Colon (tissue), 2 donors: Measurements from ENCODE around the gene SNRPA.

Experiments used
- FAIRE-seq: peaks from 2 replicates; lab custom pipeline; 2012; peaks lifted over from hg19 to GRCh38; lab: Jason Lieb, UNC
- donor health status: control.
- donor health status: control.

Gene SNRPA

GRCh38 chr19:40750874-40751537 lies at the start of gene SNRPA:
TSS of gene SNRPA (plus strand) at chr19:40751203. CDS start at chr19:40751409, 206 bp downstream.
- no peak for FAIRE-seq

- no peak for FAIRE-seq
These were observed 49.2 kb upstream of the SNRPA start for GRCh38 chr19:40701758-40702157.

DNA sequence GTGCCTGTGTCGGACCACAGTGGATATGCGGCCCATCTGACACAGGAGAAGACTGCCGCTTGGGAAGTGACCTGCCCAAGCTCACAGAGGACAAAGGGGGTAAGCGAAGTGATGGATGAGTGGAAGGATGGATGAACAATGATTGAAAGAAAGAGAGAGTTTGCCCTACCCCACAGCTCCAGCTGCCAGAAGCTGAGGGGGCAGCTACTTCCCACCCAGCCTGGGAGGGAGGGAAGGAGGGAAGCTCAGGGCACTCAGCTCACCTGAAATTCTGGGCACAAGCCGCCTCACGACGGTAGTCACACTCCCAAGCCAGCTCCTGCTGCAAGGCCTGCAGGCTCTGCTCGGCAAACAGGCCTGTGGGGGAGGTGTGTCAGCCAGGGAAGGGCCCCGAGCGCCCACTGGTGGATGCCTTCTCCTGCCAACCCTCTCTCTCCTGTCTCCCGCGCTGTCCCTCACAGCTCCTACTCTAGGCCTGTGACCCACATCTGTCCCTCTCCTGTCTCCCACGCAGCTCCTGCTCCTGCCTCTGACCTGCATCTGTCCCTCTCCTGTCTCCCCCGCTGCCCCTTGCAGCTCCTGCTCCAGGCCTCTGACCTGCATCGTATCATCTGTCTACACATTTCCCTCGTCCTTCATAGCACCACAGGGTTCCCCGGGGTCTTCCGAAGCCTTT lies 48.5 kb upstream of the SNRPA start:
- no peak for FAIRE-seq

DNA sequence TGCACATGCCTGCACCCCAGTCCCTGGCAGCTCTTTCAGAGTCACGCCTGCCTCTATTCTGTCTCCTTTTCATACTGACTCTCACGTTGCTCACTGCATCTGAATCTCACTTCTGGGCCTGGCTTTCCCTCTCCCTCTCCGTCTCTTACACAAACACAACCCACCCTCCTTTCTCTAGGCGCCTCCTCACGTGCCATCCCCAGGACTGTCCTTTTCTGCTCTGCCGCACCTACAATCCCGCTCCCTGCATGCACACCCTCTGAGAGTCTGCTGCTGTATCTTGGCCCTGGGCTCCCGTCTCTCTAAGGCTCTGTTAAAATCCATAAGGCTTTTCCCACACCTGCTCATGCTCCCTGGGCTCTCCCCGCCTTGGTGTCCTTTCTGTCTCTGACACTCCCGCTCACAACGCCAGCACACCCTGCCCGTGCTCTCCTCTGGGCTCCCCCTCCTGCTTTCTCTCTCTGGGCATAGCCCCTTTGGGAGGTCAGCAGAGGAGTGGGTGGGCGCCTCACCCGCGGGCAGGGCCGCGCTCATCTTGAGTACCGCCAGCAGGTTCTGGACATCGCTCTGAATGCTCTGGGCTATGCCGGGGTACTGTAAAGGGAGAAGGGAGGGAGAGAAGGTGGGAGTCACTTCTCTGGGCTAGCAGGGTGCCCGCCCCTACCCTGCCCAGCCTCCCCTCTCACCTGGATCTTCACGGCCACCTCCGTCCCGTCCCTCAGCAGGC lies 47.8 kb upstream of the SNRPA start:
- no peak for FAIRE-seq

GRCh38 chr19:40704491-40705361 lies 46.3 kb upstream of the SNRPA start:
- FAIRE-seq = no peak

GRCh38 chr19:40705362-40705651 lies 45.7 kb upstream of the SNRPA start:
- no peak for FAIRE-seq

GRCh38 chr19:40705950-40706619 lies 44.9 kb upstream of the SNRPA start:
- FAIRE-seq = no peak

DNA sequence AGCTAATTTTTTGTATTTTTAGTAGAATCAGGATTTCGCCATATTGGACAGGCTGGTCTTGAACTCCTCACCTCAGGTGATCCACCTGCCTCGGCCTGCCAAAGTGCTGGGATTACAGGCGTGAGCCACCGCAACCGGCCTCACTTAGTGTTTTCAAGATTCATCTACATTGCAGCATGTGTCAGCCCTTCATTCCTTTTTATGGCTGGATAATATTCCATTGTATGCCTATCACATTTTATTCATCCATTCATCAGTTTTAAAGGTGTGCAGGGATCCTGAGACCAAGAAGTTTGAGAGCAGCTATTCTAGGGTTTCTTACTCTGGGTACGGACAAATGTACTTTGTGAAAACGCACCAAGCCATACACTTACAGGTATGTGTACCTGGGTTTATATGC lies 43.4 kb upstream of the SNRPA start:
- FAIRE-seq = no peak

DNA sequence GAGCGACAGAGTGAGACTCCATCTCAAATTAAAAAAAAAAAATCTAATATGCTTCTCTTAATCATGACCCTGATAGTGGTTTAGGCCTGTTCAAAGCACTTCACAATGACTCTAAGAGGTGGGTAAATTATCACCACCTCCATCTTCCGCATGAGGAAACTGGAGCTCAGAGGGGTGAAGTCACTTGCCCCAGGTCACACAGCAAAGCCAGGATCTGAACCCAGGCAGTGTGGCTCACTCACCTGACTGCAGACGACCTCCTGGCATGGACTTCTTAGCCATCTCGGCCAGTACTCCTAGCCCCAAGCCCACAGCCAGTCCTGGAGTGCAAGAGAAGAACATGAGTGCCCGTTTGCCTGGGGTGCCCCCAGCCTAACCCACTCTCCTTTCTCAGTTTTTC lies 41.2 kb upstream of the SNRPA start:
- FAIRE-seq = no peak

DNA sequence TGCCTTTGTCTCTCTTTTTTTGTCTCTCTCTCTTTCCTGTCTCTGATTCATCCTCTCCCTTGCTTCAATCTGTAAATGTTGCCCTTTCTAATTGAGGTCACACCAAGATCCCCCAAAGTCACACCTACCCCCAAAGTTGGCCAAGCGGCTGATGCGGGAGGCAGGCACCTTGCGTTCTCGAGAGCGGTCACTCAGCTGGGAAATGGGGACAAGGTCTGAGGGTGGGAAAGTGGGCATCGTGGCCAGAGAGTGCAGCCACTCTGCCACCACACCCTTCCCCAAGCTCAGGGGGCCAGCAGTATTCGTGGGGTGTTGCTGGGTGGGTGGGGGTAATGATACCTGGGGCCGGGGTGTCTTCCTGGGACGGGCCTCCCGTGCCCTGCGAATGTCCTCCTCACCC lies 37.1 kb upstream of the SNRPA start:
- FAIRE-seq = no peak

- FAIRE-seq = no peak
These were observed 36.3 kb upstream of the SNRPA start for GRCh38 chr19:40714441-40715299.

DNA sequence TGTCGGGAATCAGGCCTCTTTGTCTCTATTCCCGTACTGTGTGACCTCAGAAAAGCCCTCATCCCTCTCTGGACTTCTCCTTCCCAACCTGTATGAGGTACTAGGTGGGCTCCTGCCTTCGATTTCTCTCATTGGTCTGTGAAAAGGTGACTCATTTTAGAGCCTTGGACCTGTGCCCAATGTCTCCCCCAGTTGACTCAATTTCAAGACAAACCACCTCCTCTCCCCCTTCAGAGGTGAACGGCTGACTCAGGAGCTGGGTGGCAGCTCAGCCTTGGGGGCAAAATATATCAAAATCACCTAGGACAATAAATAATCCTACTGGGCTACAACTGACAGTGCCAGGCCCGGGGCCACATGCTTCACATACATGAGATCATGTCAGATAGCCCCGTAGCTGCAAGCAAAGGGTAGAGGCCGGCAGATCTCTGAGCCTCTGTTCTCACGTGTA lies 34.9 kb upstream of the SNRPA start:
- FAIRE-seq = no peak

DNA sequence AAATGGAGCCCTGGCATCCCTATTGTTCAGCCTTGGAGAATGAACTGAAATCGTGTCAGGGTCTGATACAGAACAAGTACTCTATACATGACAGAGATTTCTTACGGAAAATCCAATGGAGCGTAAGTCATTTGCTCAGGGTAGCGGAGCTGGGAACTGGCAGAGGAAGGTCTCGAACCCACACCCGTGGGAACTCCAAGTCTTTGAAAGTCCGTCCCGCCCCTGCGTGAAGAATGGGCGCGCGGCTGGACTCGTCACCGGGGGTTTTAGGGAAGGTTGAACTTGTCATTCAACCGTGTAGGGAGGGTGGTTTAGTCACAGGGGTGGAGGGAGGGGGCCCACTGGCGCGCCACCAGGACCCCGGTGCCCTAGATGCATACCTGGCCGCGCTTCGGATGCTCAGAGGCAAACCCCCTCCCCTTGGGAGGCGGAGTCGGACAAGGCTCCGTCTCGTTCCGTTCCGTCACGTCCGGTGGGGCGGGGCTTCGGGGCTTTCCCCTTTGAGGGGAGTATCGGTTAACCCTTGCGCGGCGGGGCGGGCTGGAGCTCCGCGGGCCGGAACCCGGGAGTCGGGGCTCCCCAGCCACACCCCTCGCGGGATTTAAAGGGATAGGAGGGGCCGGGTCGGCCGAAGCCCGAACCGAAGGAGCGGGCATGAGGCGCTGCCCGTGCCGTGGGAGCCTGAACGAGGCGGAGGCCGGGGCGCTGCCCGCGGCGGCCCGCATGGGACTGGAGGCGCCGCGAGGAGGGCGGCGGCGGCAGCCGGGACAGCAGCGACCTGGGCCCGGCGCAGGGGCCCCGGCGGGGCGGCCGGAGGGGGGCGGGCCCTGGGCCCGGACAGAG lies 34.3 kb upstream of the SNRPA start, which contains the start of the genes COQ8B and ITPKC:
COQ8B (minus strand) TSS at position 405 of the 843 bp plus-strand sequence. CDS start 2,254 bp downstream, outside the sequence.
ITPKC (plus strand) TSS at position 631 of the 843 bp plus-strand sequence; CDS start at position 655, 24 bp downstream.
- no peak for FAIRE-seq

- no peak for FAIRE-seq
These were observed 33.6 kb upstream of the SNRPA start for GRCh38 chr19:40717325-40717879.

DNA sequence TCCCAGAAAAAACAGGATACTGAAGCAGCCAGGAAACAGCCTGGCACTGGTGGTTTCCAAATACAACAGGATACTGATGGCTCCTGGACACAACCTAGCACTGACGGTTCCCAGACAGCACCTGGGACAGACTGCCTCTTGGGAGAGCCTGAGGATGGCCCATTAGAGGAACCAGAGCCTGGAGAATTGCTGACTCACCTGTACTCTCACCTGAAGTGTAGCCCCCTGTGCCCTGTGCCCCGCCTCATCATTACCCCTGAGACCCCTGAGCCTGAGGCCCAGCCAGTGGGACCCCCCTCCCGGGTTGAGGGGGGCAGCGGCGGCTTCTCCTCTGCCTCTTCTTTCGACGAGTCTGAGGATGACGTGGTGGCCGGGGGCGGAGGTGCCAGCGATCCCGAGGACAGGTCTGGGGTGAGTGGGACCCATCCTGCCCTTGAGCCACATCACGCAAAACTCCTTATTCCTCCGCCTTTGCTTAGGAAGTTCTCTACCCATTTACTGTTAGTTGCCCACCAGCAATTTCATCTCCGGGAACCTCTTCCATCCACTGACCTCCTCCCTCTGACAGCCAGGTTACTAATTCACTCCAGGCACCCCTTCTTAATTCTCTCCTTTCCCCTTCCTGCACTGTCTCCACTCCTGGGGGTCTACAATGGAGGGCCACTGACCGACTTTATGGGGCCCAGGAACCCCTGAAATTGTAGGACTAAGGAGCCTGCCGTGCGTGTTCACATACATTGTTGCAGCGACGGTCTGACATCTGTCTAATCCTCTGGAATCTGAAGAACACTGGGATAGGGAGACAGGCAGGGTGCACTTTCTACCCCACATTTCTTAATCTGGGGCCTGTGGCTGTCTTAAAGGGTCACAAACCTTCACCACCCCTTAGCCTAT lies 32.9 kb upstream of the SNRPA start:
- FAIRE-seq = no peak

DNA sequence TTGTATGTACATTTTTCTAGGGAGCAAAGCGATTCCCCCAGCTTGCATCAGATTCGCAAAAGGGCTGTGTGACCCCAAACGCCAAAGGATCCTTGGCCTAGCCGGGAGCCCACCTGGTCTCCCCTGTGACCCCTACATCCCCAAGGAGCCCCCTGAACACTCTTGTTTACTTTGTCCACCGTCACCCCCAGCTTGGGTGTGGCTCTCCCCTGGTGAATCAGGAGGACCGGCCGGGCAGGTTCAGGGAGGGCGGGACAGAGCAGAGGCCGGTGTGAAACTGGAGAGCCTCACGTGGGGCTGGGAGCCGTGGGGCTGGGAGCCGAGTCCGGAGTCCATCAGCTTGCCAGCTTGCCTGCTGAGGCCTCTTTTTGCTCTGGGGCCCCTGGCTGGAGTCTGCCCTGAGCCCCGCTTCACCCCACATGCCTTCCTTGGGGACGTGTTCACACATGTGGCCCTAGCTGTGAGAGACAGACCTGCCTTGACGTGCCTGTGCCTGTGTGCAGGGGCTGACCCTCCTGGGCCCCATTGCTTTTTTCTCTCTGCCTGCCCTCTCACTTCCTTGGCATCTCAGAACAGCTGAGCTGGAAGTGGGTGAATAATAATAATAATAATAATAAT lies 32.1 kb upstream of the SNRPA start:
- FAIRE-seq = no peak

GRCh38 chr19:40719414-40719894 lies 31.5 kb upstream of the SNRPA start:
- no peak for FAIRE-seq

DNA sequence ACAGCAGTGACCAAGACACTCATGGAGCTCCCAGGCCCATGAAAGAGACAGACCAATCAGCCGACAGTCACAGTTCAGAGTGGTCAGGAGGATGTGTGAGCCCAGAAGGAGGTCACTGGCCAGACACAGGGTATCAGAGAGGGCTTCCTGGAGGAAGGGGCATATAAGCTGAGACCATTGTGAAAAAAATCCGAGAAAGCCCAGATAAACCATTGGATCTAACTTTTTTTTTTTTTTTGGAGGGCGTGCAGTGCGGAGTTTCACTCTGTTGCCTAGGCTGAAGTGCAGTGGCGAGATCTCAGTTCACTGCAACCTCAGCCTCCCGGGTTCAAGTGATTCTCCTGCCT lies 29.9 kb upstream of the SNRPA start:
- FAIRE-seq = no peak
